A673 (cell line): ENCODE data around the gene SLC11A1.

Source experiments
- CTCF ChIP-seq: fragments of 300-800, 200-600 bp; sonication (generic); conservative IDR thresholded peaks from 2 replicates; pipeline ENCODE4 v1.5.1; 2017; ENCODE audit warnings: low read depth, mild to moderate bottlenecking, antibody characterized with exemption, low read length, moderate library complexity, mixed read lengths
- EZH2 ChIP-seq: fragments of 200-600 bp; sonication (generic); IDR thresholded peaks from 2 replicates; pipeline ENCODE4 v1.6.1; 2017; ENCODE audit warnings: borderline replicate concordance, low read depth, mild to moderate bottlenecking, mixed read lengths, antibody characterized with exemption, low read length; ENCODE audit not compliant: poor library complexity, severe bottlenecking

GRCh38 chr2:218392459-218392858 is 10.4 kb downstream of the SLC11A1 start:
- TF ChIP-seq EZH2 (no peak), CTCF (no peak)
